Thoracic aorta (tissue), 2 donors: ENCODE results near the gene ANKRD11. TPM values are rescaled to one million over a fixed set of nuclear protein-coding genes. Genes with fewer than 3 reads are reported as not detected.

Experiments
- ATAC-seq: fragments of 150-250 bp; one replicate; pipeline ENCODE4 v1.8.0; 2017; ENCODE audit warnings: low read depth; ENCODE audit not compliant: insufficient number of reproducible peaks, low FRiP score
- DNase-seq: peaks from one replicate; pipeline ENCODE4 v3.0.0-alpha.2; 2020; ENCODE audit warnings: low spot score
- H3K27ac ChIP-seq, 2 donors: fragments of 200-600 bp; sonication (generic); 1 replicate in 1 of 2; 2 replicates in 1 of 2; pipeline ENCODE4 v1.5.1; 2016; ENCODE audit warnings: mild to moderate bottlenecking in 2 of 2, moderate library complexity in 2 of 2
- H3K27me3 ChIP-seq: fragments of 200-600 bp; sonication (generic); replicated peaks from 2 replicates; pipeline ENCODE4 v1.6.0; 2016; ENCODE audit warnings: mild to moderate bottlenecking; ENCODE audit not compliant: insufficient read depth
- H3K36me3 ChIP-seq: fragments of 200-600 bp; sonication (generic); one replicate; pipeline ENCODE4 v1.5.1; 2016
- H3K4me1 ChIP-seq, 2 donors: fragments of 200-600 bp; sonication (generic); 1 replicate in 1 of 2; 2 replicates in 1 of 2; pipeline versions ENCODE4 v1.5.1 to v1.6.0; 2016; ENCODE audit warnings: low read depth in 2 of 2, mild to moderate bottlenecking in 1 of 2; ENCODE audit not compliant: control insufficient read depth in 1 of 2
- H3K4me3 ChIP-seq: fragments of 200-600 bp; sonication (generic); 2 replicates; pipeline ENCODE4 v1.5.1; 2016; ENCODE audit warnings: mild to moderate bottlenecking
- H3K9me3 ChIP-seq: fragments of 200-600 bp; sonication (generic); 2 replicates; pipeline ENCODE4 v1.5.1; 2016
- CTCF ChIP-seq: fragments of 200-600 bp; sonication (generic); IDR thresholded peaks from one replicate; pipeline ENCODE4 v1.5.1; 2019; ENCODE audit warnings: antibody characterized with exemption
- total RNA-seq, 2 donors: library from RNA; depleted of rRNA; stranded (reverse); fragments of >200 nt; gene quantifications; one replicate each; pipeline versions ENCODE4 v1.1.0 to v1.2.3, GENCODE V29; 2016

ANKRD11 gene
- total RNA-seq, 2 donors from 2014 or later: 125 to 129 TPM

GRCh38 chr16:89381788-89382187 lies 108.6 kb downstream of the ANKRD11 start:
- no peak for ATAC-seq
- TF ChIP-seq CTCF: no peak
- Histone ChIP-seq H3K36me3 (no peaks in the 10 kb centered on the region), H3K4me1 (peaks cover 22 to 66% of the 10 kb centered on the region in 2 donors), H3K4me3 (no peak overlapping the region), H3K27ac (no peak overlapping the region), H3K9me3 (no peaks in the 10 kb centered on the region), H3K27me3 (no peaks in the 10 kb centered on the region)
- DNase-seq: no peak

- no peaks in the 10 kb centered on the region for H3K9me3 ChIP-seq
- peaks cover 22 to 55% of the 10 kb centered on the region in 2 donors for H3K4me1 ChIP-seq
- no peak overlapping the region for H3K4me3 ChIP-seq
- no peaks in the 10 kb centered on the region for H3K27me3 ChIP-seq
- no peak overlapping the region for H3K27ac ChIP-seq
- TF ChIP-seq CTCF: no peak
- DNase-seq (no peak), ATAC-seq (no peak)
- H3K36me3 ChIP-seq: no peaks in the 10 kb centered on the region
These were observed 109.7 kb downstream of the ANKRD11 start for GRCh38 chr16:89380681-89381080.

- DNase-seq: no peak
- H3K27ac ChIP-seq: peak overlapping the region in 1 of 2 donors; percentile 23
- peak overlapping the region; percentile 51 for H3K4me3 ChIP-seq
These were observed 111.2 kb downstream of the ANKRD11 start for GRCh38 chr16:89378947-89379771.

GRCh38 chr16:89377453-89377848 lies 112.9 kb downstream of the ANKRD11 start:
- H3K4me3 ChIP-seq: no peak overlapping the region
- ATAC-seq (no peak), DNase-seq (no peak)
- H3K36me3 ChIP-seq: no peaks in the 10 kb centered on the region
- H3K27ac ChIP-seq: no peak overlapping the region
- H3K9me3 ChIP-seq: no peaks in the 10 kb centered on the region
- H3K4me1 ChIP-seq: peaks cover 18 to 54% of the 10 kb centered on the region in 2 donors
- no peak for TF ChIP-seq CTCF
- no peaks in the 10 kb centered on the region for H3K27me3 ChIP-seq

More at GRCh38 chr16:89378947-89379771, 111.2 kb downstream of the ANKRD11 start:
- TF ChIP-seq CTCF: no peak
- Histone ChIP-seq H3K4me1 (peaks cover 22 to 55% of the 10 kb centered on the region in 2 donors), H3K36me3 (no peaks in the 10 kb centered on the region), H3K9me3 (no peaks in the 10 kb centered on the region), H3K27me3 (no peaks in the 10 kb centered on the region)
- ATAC-seq: no peak

- H3K4me1 ChIP-seq: peaks cover 20 to 51% of the 10 kb centered on the region in 2 donors
- H3K4me3 ChIP-seq: no peak overlapping the region
- no peak for ATAC-seq
- no peaks in the 10 kb centered on the region for H3K36me3 ChIP-seq
- no peak for TF ChIP-seq CTCF
- no peaks in the 10 kb centered on the region for H3K9me3 ChIP-seq
- no peak for DNase-seq
- no peak overlapping the region for H3K27ac ChIP-seq
- H3K27me3 ChIP-seq: no peaks in the 10 kb centered on the region
These were observed 113.4 kb downstream of the ANKRD11 start for GRCh38 chr16:89376812-89377452.
